Astrocyte (in vitro differentiated cells and primary cell): Measurements from ENCODE around the gene GRIN2A.

Experiments used
- EZH2 ChIP-seq: IDR thresholded peaks from 2 replicates; pipeline ENCODE4 v1.6.1; 2012; ENCODE audit warnings: mild to moderate bottlenecking, low read length, inconsistent platforms; ENCODE audit not compliant: insufficient read depth
- TF ChIP-seq, protein P1 (sequence below): IDR thresholded peaks from 2 replicates; pipeline ENCODE4 v1.5.1; 2011; ENCODE audit warnings: low read depth, mild to moderate bottlenecking, inconsistent platforms, low read length, moderate library complexity; ENCODE audit not compliant: insufficient read depth

DNA sequence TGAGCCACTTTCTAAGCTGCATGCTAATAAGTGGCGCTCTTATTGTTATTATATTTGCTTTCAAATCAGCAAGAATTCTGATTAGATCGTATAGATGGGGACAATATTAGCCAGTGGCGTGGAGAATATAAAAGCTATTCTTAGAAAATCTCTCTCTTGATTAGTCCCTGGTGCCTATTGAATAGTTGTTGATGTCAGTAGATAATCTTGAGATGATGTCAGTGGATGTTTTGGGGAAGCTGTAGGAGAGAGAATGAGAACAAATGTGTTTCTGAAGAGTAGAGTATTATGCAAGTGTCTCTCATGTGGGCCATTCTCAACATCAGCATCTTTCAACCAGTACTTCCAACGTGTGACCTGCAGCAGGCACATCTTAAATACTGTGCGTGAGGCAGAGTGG lies 445.7 kb downstream of the GRIN2A start:
- TF ChIP-seq, protein P1, sequence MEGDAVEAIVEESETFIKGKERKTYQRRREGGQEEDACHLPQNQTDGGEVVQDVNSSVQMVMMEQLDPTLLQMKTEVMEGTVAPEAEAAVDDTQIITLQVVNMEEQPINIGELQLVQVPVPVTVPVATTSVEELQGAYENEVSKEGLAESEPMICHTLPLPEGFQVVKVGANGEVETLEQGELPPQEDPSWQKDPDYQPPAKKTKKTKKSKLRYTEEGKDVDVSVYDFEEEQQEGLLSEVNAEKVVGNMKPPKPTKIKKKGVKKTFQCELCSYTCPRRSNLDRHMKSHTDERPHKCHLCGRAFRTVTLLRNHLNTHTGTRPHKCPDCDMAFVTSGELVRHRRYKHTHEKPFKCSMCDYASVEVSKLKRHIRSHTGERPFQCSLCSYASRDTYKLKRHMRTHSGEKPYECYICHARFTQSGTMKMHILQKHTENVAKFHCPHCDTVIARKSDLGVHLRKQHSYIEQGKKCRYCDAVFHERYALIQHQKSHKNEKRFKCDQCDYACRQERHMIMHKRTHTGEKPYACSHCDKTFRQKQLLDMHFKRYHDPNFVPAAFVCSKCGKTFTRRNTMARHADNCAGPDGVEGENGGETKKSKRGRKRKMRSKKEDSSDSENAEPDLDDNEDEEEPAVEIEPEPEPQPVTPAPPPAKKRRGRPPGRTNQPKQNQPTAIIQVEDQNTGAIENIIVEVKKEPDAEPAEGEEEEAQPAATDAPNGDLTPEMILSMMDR: no peak
- TF ChIP-seq EZH2: no peak
